ENCODE measurements around the gene CD300H.

CD300H gene

GRCh38 chr17:74567397-74567796, at the start of gene CD300H:
CD300H (minus strand) TSS chr17:74567509.
- no peak within 1 kb of the TSS for H3K4me3 ChIP-seq (replicated peaks; ENCODE audit: low read depth, low read length)
- no peak for DNase-seq (ENCODE audit: low read depth)

GRCh38 chr17:74616696-74617095, 49.4 kb upstream of the CD300H start:
- no peak for DNase-seq (ENCODE audit: low read depth)
- no peak for TF ChIP-seq CTCF (IDR thresholded peaks at IDR 0.05; ENCODE audit: low read length, missing control alignments)
- H3K4me3 ChIP-seq (replicated peaks; ENCODE audit: low read depth, low read length): no peak overlapping the region

More at GRCh38 chr17:74567397-74567796, at the start of gene CD300H:
- TF ChIP-seq CTCF (IDR thresholded peaks at IDR 0.05; ENCODE audit: low read length, missing control alignments): no peak

- DNase-seq (ENCODE audit: low read depth): no peak
- H3K4me3 ChIP-seq (replicated peaks; ENCODE audit: low read depth, low read length): no peak overlapping the region
- TF ChIP-seq CTCF (IDR thresholded peaks at IDR 0.05; ENCODE audit: low read length, missing control alignments): no peak
Observed at GRCh38 chr17:74612046-74612445, 44.7 kb upstream of the CD300H start.

- no peak for DNase-seq (ENCODE audit: low read depth)
- H3K4me3 ChIP-seq (replicated peaks; ENCODE audit: low read depth, low read length): no peak overlapping the region
- no peak for TF ChIP-seq CTCF (IDR thresholded peaks at IDR 0.05; ENCODE audit: low read length, missing control alignments)
Observed at GRCh38 chr17:74610108-74610507, 42.8 kb upstream of the CD300H start.

- H3K4me3 ChIP-seq (replicated peaks; ENCODE audit: low read depth, low read length): no peak overlapping the region
- no peak for DNase-seq (ENCODE audit: low read depth)
- TF ChIP-seq CTCF (IDR thresholded peaks at IDR 0.05; ENCODE audit: low read length, missing control alignments): no peak
Observed at GRCh38 chr17:74608511-74608910, 41.2 kb upstream of the CD300H start.

- no peak for DNase-seq (ENCODE audit: low read depth)
- TF ChIP-seq CTCF (IDR thresholded peaks at IDR 0.05; ENCODE audit: low read length, missing control alignments): no peak
- H3K4me3 ChIP-seq (replicated peaks; ENCODE audit: low read depth, low read length): no peak overlapping the region
Observed at GRCh38 chr17:74607221-74607620, 39.9 kb upstream of the CD300H start.

- no peak for TF ChIP-seq CTCF (IDR thresholded peaks at IDR 0.05; ENCODE audit: low read length, missing control alignments)
- no peak overlapping the region for H3K4me3 ChIP-seq (replicated peaks; ENCODE audit: low read depth, low read length)
- no peak for DNase-seq (ENCODE audit: low read depth)
Observed at GRCh38 chr17:74606050-74606449, 38.7 kb upstream of the CD300H start.

All from fibroblast of pulmonary artery (primary cell).